ENCODE measurements around the gene GCK. TPM values are rescaled to one million over a fixed set of nuclear protein-coding genes. Genes with fewer than 3 reads are reported as not detected.

The GCK gene
- total and polyA plus RNA-seq, 2 donors (not counting 1 experiment from before 2014, with no cell fraction given): 0.22 to 0.24 TPM

DNA sequence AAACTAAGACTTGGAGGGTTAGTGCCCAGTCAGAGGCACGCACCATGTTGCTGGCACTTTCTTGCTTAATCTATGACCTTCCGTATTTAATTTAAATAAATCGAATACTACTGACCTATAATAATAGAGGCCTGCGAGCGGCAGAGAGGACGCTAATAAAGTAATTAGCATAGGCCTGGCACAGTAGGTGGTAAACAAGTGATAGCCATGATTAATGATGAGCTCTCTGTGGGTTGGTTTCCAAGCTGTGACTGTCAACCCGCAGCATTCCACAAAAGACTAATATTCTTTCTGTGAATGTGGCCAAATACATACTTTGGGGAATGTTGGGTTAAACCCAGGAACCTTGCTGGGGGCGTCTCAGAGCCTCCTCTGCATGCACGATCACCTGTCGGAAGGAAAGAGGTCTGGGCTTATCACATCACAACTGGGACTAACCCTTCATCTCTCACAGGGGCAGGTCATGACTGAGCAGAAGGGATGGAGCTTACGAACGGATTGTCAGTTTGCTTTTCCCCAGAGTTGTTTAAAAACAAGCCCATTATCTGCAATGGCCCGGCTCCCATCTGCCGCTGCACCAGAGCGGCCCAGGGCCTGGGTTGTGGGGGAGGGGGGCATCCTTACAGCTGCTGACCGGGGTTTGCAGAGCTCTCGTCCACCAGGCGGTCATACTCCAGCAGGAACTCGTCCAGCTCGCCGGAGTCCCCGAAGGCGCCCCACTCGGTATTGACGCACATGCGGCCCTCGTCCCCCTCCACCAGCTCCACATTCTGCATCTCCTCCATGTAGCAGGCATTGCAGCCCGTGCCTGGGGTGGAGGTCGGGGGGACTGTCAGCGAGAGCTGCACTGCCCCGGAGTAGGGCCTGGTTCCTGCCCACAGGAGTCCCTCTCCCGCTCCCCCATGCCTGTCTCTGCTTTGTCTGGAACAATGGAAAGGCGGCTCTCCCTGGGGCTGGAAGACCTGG, 41.9 kb downstream of the GCK start:
- H3K9ac ChIP-seq (ENCODE audit: low read length): no peak overlapping the region
- H3K27ac ChIP-seq (ENCODE audit: low read length in 2 of 2): no peak overlapping the region
- TF ChIP-seq, protein P1, sequence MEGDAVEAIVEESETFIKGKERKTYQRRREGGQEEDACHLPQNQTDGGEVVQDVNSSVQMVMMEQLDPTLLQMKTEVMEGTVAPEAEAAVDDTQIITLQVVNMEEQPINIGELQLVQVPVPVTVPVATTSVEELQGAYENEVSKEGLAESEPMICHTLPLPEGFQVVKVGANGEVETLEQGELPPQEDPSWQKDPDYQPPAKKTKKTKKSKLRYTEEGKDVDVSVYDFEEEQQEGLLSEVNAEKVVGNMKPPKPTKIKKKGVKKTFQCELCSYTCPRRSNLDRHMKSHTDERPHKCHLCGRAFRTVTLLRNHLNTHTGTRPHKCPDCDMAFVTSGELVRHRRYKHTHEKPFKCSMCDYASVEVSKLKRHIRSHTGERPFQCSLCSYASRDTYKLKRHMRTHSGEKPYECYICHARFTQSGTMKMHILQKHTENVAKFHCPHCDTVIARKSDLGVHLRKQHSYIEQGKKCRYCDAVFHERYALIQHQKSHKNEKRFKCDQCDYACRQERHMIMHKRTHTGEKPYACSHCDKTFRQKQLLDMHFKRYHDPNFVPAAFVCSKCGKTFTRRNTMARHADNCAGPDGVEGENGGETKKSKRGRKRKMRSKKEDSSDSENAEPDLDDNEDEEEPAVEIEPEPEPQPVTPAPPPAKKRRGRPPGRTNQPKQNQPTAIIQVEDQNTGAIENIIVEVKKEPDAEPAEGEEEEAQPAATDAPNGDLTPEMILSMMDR (IDR thresholded peaks at IDR 0.05): no peak
- H4K20me1 ChIP-seq (ENCODE audit: control insufficient read depth, insufficient read depth, low read length, poor library complexity, severe bottlenecking): no peaks in the 10 kb centered on the region
- peaks cover 17% of the 10 kb centered on the region for H3K4me1 Mint-ChIP-seq
- no peak overlapping the region for H2AFZ ChIP-seq (ENCODE audit: insufficient read depth, low read depth, low read length, poor library complexity, severe bottlenecking)
- no peak for DNase-seq
- peak overlapping the region; percentile 20 for H3K27ac Mint-ChIP-seq
- ATAC-seq (ENCODE audit: low read depth): no peak
- ChIA-PET POLR2A (no interaction called here), CTCF (interaction anchor here (1.1 kb wide), 1 partner anchor 22 kb away, joined by 3 read pairs; no protein-coding TSS in a partner anchor)
- whole genome bisulfite sequencing (ENCODE audit: insufficient coverage): 88% methylated on average over 25 of the region's 33 CpGs
- intact Hi-C loops (cut with micrococcal nuclease): no loop called here
- H3K79me2 ChIP-seq (ENCODE audit: control insufficient read depth, insufficient read depth, low read length): no peaks in the 10 kb centered on the region
- H3K27me3 Mint-ChIP-seq: no peaks in the 10 kb centered on the region
- peaks cover 13 to 28% of the 10 kb centered on the region in 2 donors for H3K4me1 ChIP-seq (ENCODE audit: control insufficient read depth in 2 of 2, insufficient read depth in 2 of 2, low read length in 2 of 2)
- H3K36me3 ChIP-seq (replicated peaks in 1 of 2; ENCODE audit: control extremely low read depth in 1 of 2, control insufficient read depth in 1 of 2, extremely low read depth in 1 of 2, insufficient read depth in 2 of 2, low read length in 1 of 2): no peaks in the 10 kb centered on the region
- no peaks in the 10 kb centered on the region for H3K9me3 ChIP-seq (ENCODE audit: control extremely low read depth in 1 of 3, control insufficient read depth in 2 of 3, insufficient read depth in 1 of 3, low read length in 2 of 3)
- no peaks in the 10 kb centered on the region for H3K9me3 Mint-ChIP-seq (ENCODE audit: insufficient read depth)
- H3K4me3 ChIP-seq (ENCODE audit: control extremely low read depth in 1 of 5, extremely low read depth in 1 of 5, insufficient read depth in 1 of 5, low read depth in 2 of 5, low read length in 4 of 5): no peak overlapping the region
- H3K4me2 ChIP-seq (replicated peaks; ENCODE audit: low read depth, low read length, poor library complexity, severe bottlenecking): peak overlapping the region; percentile 95
- peaks cover 0 to 24% (median 6%) of the 10 kb centered on the region in 4 experiments for H3K27me3 ChIP-seq (replicated peaks in 1 of 4; ENCODE audit: control extremely low read depth in 1 of 4, control insufficient read depth in 3 of 4, insufficient read depth in 4 of 4, low read length in 3 of 4)
- H3K4me3 Mint-ChIP-seq: peak overlapping the region; percentile 81
